Ectodermal cell (in vitro differentiated cells): Measurements from ENCODE around the gene SLC16A3.

Experiments
- H3K27ac ChIP-seq: 2 replicates; pipeline ENCODE4 v1.7.0; 2013; ENCODE audit warnings: mild to moderate bottlenecking, low read depth, low read length; ENCODE audit not compliant: insufficient read depth, poor library complexity, severe bottlenecking
- H3K27me3 ChIP-seq: 2 replicates; pipeline ENCODE4 v1.7.0; 2013; ENCODE audit warnings: mild to moderate bottlenecking, low read length; ENCODE audit not compliant: insufficient read depth, control insufficient read depth, poor library complexity, severe bottlenecking
- H3K36me3 ChIP-seq: one replicate; pipeline ENCODE4 v1.7.0; 2013; ENCODE audit warnings: low read length; ENCODE audit not compliant: control insufficient read depth, insufficient read depth
- H3K4me1 ChIP-seq: one replicate; pipeline ENCODE4 v1.7.0; 2013; ENCODE audit warnings: low read length; ENCODE audit not compliant: control insufficient read depth, insufficient read depth
- H3K4me3 ChIP-seq: 2 replicates; pipeline ENCODE4 v1.7.0; 2013; ENCODE audit warnings: low read depth, low read length, control low read depth; ENCODE audit not compliant: insufficient read depth
- H3K9me3 ChIP-seq: 2 replicates; pipeline ENCODE4 v1.7.0; 2013; ENCODE audit warnings: mild to moderate bottlenecking, low read length, moderate library complexity; ENCODE audit not compliant: control insufficient read depth
- WGBS, 2 experiments: methylation state at CpG; one replicate each; pipeline ENCODE4 v1.1.7; 2013; ENCODE audit warnings: missing lambda C conversion rate in 2 of 2; 5-methylcytosine and 5-hydroxymethylcytosine counted together

The SLC16A3 gene

GRCh38 chr17:82193520-82194220 lies 35.2 kb upstream of the SLC16A3 start:
- H3K27me3 ChIP-seq = no peaks in the 10 kb centered on the region
- H3K4me1 ChIP-seq = no peaks in the 10 kb centered on the region
- 96 to 97% methylated on average over 16 of the region's 16 CpGs for WGBS, 2 experiments
- H3K27ac ChIP-seq = no peak overlapping the region
- no peaks in the 10 kb centered on the region for H3K9me3 ChIP-seq
- peaks cover 14% of the 10 kb centered on the region for H3K36me3 ChIP-seq
- no peak overlapping the region for H3K4me3 ChIP-seq

- peaks cover 14% of the 10 kb centered on the region for H3K36me3 ChIP-seq
These were observed 34.1 kb upstream of the SLC16A3 start for GRCh38 chr17:82194765-82195164.

GRCh38 chr17:82195675-82196672 lies 32.9 kb upstream of the SLC16A3 start:
- H3K27ac ChIP-seq = no peak overlapping the region
- no peaks in the 10 kb centered on the region for H3K27me3 ChIP-seq
- H3K36me3 ChIP-seq = peaks cover 14% of the 10 kb centered on the region
- H3K9me3 ChIP-seq = no peaks in the 10 kb centered on the region
- H3K4me3 ChIP-seq = no peak overlapping the region
- 93 to 94% methylated on average over 25 of the region's 25 CpGs for WGBS, 2 experiments
- H3K4me1 ChIP-seq = no peaks in the 10 kb centered on the region

More at GRCh38 chr17:82194765-82195164, 34.1 kb upstream of the SLC16A3 start:
- Histone ChIP-seq H3K27me3 (no peaks in the 10 kb centered on the region), H3K4me1 (no peaks in the 10 kb centered on the region), H3K27ac (no peak overlapping the region), H3K9me3 (no peaks in the 10 kb centered on the region), H3K4me3 (no peak overlapping the region)
- WGBS, 2 experiments = 95 to 96% methylated on average over 16 of the region's 16 CpGs

DNA sequence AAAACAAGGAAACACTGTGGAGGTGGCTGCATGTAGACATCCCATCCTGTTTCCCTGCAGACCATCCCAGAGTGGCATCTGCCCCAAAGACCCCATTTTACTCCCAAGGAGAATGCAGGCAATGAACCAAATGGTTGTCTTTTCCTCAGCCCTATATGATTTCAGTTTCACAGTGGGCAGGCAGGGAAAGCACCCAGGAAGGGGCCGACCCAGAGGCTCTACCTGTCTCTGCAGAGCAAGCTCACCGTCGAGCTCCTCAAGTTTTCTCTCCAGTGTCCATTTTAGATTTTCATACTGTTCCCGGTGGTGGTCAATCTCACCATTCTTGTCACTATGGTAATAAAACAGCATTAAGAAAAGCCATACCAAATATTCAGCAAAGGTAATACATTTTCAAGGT lies 30.8 kb upstream of the SLC16A3 start:
- no peak overlapping the region for H3K27ac ChIP-seq
- H3K27me3 ChIP-seq = no peaks in the 10 kb centered on the region
- H3K4me3 ChIP-seq = no peak overlapping the region
- peaks cover 9% of the 10 kb centered on the region for H3K36me3 ChIP-seq
- H3K9me3 ChIP-seq = no peaks in the 10 kb centered on the region
- H3K4me1 ChIP-seq = no peaks in the 10 kb centered on the region
- 93 to 97% methylated on average over 4 of the region's 4 CpGs for WGBS, 2 experiments

GRCh38 chr17:82199496-82199895 lies 29.3 kb upstream of the SLC16A3 start:
- no peaks in the 10 kb centered on the region for H3K4me1 ChIP-seq
- H3K27me3 ChIP-seq = no peaks in the 10 kb centered on the region
- H3K4me3 ChIP-seq = no peak overlapping the region
- no peak overlapping the region for H3K27ac ChIP-seq
- H3K9me3 ChIP-seq = no peaks in the 10 kb centered on the region
- WGBS, 2 experiments = 94% methylated on average over 12 of the region's 12 CpGs
- no peaks in the 10 kb centered on the region for H3K36me3 ChIP-seq

DNA sequence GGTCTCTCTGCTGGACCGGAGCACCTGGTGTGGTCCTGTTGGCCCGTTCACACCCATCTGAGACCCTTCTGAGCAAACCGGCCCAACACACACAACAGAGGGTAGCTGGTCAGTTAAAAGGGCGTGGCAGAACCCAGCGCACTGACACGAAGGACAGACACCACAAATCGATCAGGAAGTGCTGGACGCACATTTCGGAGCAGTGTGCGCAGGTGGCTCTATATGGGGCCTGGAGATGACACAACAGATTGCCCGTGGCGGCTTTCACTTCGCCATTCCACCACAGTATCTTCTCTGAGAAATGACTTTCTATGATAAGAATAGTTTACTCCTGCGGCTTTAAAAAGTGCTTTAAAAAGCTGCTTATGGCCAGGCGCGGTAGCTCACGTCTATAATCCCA lies 28.7 kb upstream of the SLC16A3 start:
- H3K27ac ChIP-seq = no peak overlapping the region
- 94 to 96% methylated on average over 17 of the region's 17 CpGs for WGBS, 2 experiments
- H3K4me1 ChIP-seq = no peaks in the 10 kb centered on the region
- H3K4me3 ChIP-seq = no peak overlapping the region
- H3K27me3 ChIP-seq = no peaks in the 10 kb centered on the region
- H3K36me3 ChIP-seq = no peaks in the 10 kb centered on the region
- no peaks in the 10 kb centered on the region for H3K9me3 ChIP-seq

DNA sequence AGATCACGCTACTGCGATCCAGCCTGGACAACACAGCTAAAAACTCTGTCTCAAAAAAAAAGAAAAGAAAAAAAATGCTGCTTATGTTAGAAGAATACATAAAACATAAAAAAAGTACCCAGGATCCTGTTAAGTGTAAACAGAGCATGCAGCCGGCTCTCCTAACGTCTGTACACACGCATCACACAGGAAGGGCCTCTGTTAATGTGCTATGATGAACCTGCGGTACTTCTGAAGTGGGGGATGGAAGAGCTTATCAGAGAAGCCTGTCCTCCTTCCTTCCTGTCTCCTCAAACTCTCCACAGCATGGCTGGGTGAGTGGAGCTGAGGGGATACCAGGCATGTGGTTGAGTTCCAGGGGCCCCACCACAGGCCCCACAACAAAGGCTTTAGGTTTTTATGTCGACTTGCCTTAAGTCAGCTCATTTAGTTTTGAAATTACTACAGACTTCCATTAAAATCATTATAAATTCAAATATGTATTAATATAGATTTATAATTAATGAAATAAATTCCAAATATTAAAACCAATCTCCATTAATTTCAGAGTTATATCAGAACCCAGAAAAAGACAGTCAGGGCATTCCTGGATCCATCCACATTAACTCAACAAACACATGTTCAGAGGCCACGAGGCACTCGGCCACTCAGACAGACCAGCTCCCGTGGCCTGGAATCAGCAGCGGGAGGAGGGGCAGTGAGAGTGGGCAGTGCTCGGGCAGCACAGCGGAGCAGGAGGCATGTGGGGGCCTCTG lies 27.9 kb upstream of the SLC16A3 start:
- 87 to 89% methylated on average over 13 of the region's 13 CpGs for WGBS, 2 experiments
- no peaks in the 10 kb centered on the region for H3K36me3 ChIP-seq
- H3K9me3 ChIP-seq = no peaks in the 10 kb centered on the region

GRCh38 chr17:82201498-82201910 lies 27.3 kb upstream of the SLC16A3 start:
- Histone ChIP-seq H3K36me3 (no peaks in the 10 kb centered on the region), H3K27me3 (no peaks in the 10 kb centered on the region), H3K9me3 (no peaks in the 10 kb centered on the region), H3K4me1 (no peaks in the 10 kb centered on the region), H3K4me3 (no peak overlapping the region), H3K27ac (no peak overlapping the region)
- 89% methylated on average over 23 of the region's 23 CpGs for WGBS, 2 experiments

More for the DNA sequence above, 27.9 kb upstream of the SLC16A3 start:
- H3K4me3 ChIP-seq = no peak overlapping the region
- H3K27ac ChIP-seq = no peak overlapping the region
- H3K4me1 ChIP-seq = no peaks in the 10 kb centered on the region
- no peaks in the 10 kb centered on the region for H3K27me3 ChIP-seq

GRCh38 chr17:82202981-82203380 lies 25.9 kb upstream of the SLC16A3 start:
- 77 to 91% methylated on average over 9 to 10 of the region's 10 CpGs for WGBS, 2 experiments
- H3K4me1 ChIP-seq = no peaks in the 10 kb centered on the region

More at GRCh38 chr17:82202981-82203380, 25.9 kb upstream of the SLC16A3 start:
- Histone ChIP-seq H3K27ac (no peak overlapping the region), H3K4me3 (no peak overlapping the region), H3K36me3 (no peaks in the 10 kb centered on the region), H3K9me3 (no peaks in the 10 kb centered on the region), H3K27me3 (no peaks in the 10 kb centered on the region)
